Activated CD4-positive, alpha-beta T cell treated with anti-CD3 and anti-CD28 coated beads, Interleukin-2, amount 10 ng/mL, durations not matched to agents 24 days and 14 days (primary cell): ENCODE data around the gene ZNF219. TPM values are rescaled to one million over a fixed set of nuclear protein-coding genes. Genes with fewer than 3 reads are reported as not detected.

Experiments used
- DNase-seq: peaks from one replicate; pipeline ENCODE4 v3.0.0; 2022
- H3K27ac Mint-ChIP-seq: one replicate; pipeline ENCODE4 v1.8.0; 2022; ENCODE audit warnings: mild to moderate bottlenecking, mixed read lengths
- H3K27me3 Mint-ChIP-seq: one replicate; pipeline ENCODE4 v1.8.0; 2022; ENCODE audit warnings: mixed read lengths
- H3K36me3 Mint-ChIP-seq: one replicate; pipeline ENCODE4 v1.8.0; 2022; ENCODE audit warnings: low read depth, mild to moderate bottlenecking, mixed read lengths
- H3K4me1 Mint-ChIP-seq: one replicate; pipeline ENCODE4 v1.8.0; 2021; ENCODE audit warnings: mixed read lengths
- H3K4me3 Mint-ChIP-seq: one replicate; pipeline ENCODE4 v1.8.0; 2022; ENCODE audit warnings: mild to moderate bottlenecking, moderate library complexity, mixed read lengths
- H3K9me3 Mint-ChIP-seq: one replicate; pipeline ENCODE4 v1.8.0; 2021; ENCODE audit warnings: mixed read lengths
- intact Hi-C: fragments of 100-400 bp; cut with micrococcal nuclease; formaldehyde crosslinking; loops from one replicate; pipeline ENCODE4 v1.15.1; 2023
- total RNA-seq: library from RNA; stranded (reverse); gene quantifications from 2 replicates; pipeline ENCODE4 v1.2.3, GENCODE V29; 2022

ZNF219 gene
- total RNA-seq, 1 donor from 2014 or later = 8.3 TPM

GRCh38 chr14:21059842-21060613, 38.4 kb downstream of the ZNF219 start:
- no peak overlapping the region for H3K4me3 Mint-ChIP-seq
- H3K36me3 Mint-ChIP-seq = no peaks in the 10 kb centered on the region
- no peak for DNase-seq
- H3K9me3 Mint-ChIP-seq = no peaks in the 10 kb centered on the region
- no peak overlapping the region for H3K27ac Mint-ChIP-seq
- intact Hi-C loops = no loop called here
- H3K27me3 Mint-ChIP-seq = peaks cover 28% of the 10 kb centered on the region
- no peaks in the 10 kb centered on the region for H3K4me1 Mint-ChIP-seq

GRCh38 chr14:21058903-21059302, 39.6 kb downstream of the ZNF219 start:
- intact Hi-C loops = no loop called here
- DNase-seq = no peak
- no peaks in the 10 kb centered on the region for H3K36me3 Mint-ChIP-seq
- peaks cover 3% of the 10 kb centered on the region for H3K4me1 Mint-ChIP-seq
- no peak overlapping the region for H3K4me3 Mint-ChIP-seq
- H3K27ac Mint-ChIP-seq = no peak overlapping the region
- H3K27me3 Mint-ChIP-seq = peaks cover 27% of the 10 kb centered on the region
- H3K9me3 Mint-ChIP-seq = no peaks in the 10 kb centered on the region

GRCh38 chr14:21057803-21058675, 40.4 kb downstream of the ZNF219 start, which contains the start of gene RNASE8:
TSS of gene RNASE8 (plus strand) at chr14:21057822. CDS start at chr14:21057893, 71 bp downstream.
- Mint-ChIP-seq H3K36me3 (no peaks in the 10 kb centered on the region), H3K4me1 (peaks cover 3% of the 10 kb centered on the region), H3K27me3 (peaks cover 20% of the 10 kb centered on the region), H3K9me3 (no peaks in the 10 kb centered on the region), H3K4me3 (no peak within 1 kb of the TSS), H3K27ac (no peak within 1 kb of the TSS)
- intact Hi-C loops = no loop called here
- DNase-seq = no peak

GRCh38 chr14:21056520-21057163, 41.8 kb downstream of the ZNF219 start:
- intact Hi-C loops = no loop called here
- Mint-ChIP-seq H3K9me3 (no peaks in the 10 kb centered on the region), H3K36me3 (no peaks in the 10 kb centered on the region), H3K27ac (no peak overlapping the region), H3K4me3 (no peak overlapping the region), H3K27me3 (peaks cover 12% of the 10 kb centered on the region), H3K4me1 (peaks cover 3% of the 10 kb centered on the region)
- no peak for DNase-seq

- no peak overlapping the region for H3K27ac Mint-ChIP-seq
- H3K9me3 Mint-ChIP-seq = no peaks in the 10 kb centered on the region
- peaks cover 8% of the 10 kb centered on the region for H3K27me3 Mint-ChIP-seq
- H3K4me1 Mint-ChIP-seq = peaks cover 3% of the 10 kb centered on the region
- DNase-seq = no peak
- no peaks in the 10 kb centered on the region for H3K36me3 Mint-ChIP-seq
- intact Hi-C loops = no loop called here
- H3K4me3 Mint-ChIP-seq = no peak overlapping the region
Observed at GRCh38 chr14:21055432-21056117, 42.9 kb downstream of the ZNF219 start.

DNA sequence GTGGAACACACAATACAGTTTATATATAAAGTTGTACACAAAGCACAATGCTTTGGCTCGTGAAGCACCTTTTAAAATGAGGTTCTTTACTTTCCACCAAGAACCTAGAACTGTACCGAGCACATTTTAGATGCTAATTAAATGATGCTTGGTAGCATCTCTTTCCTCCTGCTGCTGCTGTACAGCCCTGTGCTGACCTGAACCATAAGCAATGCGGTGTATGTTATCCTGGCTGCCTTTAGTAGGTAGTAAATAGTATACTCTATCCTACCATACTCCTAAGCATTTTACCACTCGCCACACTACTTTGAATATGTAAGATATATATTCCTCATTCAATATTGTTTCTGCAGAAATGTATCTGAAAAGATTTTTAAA, 43.7 kb downstream of the ZNF219 start:
- Mint-ChIP-seq H3K27me3 (peaks cover 5% of the 10 kb centered on the region), H3K4me1 (peaks cover 3% of the 10 kb centered on the region), H3K9me3 (no peaks in the 10 kb centered on the region), H3K4me3 (no peak overlapping the region), H3K36me3 (no peaks in the 10 kb centered on the region), H3K27ac (no peak overlapping the region)
- intact Hi-C loops = no loop called here
- no peak for DNase-seq

GRCh38 chr14:21054123-21054767, 44.2 kb downstream of the ZNF219 start:
- Mint-ChIP-seq H3K4me3 (no peak overlapping the region), H3K36me3 (no peaks in the 10 kb centered on the region), H3K27me3 (peaks cover 5% of the 10 kb centered on the region), H3K9me3 (no peaks in the 10 kb centered on the region), H3K27ac (no peak overlapping the region), H3K4me1 (peaks cover 3% of the 10 kb centered on the region)
- intact Hi-C loops = no loop called here
- DNase-seq = no peak

DNA sequence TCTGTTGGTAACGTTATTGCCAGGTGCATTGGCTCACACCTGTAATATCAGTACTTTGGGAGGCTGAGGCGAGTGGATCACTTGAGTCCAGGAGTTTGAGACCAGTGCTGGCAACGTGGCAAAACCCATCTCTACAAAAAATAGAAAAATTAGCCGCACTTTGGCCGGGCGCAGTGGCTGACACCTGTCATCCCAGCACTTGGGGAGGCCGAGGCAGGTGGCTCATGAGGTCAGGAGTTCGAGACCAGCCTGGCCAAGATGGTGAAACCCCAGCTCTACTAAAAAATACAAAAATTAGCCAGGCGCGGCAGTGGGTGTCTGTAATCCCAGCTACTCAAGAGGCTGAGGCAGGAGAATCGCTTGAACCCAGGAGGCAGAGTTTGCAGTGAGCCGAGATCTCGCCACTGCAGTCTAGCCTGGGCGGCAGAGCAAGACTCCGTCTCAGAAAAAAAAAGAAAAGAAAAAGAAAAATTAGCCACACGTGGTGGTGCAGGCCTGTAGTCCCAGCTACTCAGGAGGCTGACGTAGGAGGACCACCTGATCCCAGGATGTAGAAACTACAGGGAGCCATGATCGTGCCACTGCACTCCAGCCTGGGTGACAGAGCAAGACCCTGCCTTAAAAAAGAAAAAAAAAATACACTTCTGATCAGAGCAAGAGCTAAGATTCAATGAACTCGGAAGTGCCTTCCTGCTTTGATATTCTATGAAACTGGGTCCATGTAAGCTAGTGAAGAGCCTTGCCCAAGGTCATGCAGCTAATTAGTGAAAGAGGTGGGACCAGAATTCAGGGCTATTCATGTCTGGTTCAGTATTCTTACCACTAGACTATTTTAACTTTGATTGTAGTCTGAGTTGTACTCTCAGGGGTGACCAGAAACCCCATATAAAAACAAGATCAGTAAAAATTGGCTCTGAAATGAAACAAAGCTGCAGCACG, 45.0 kb downstream of the ZNF219 start:
- no peaks in the 10 kb centered on the region for H3K9me3 Mint-ChIP-seq
- no peak overlapping the region for H3K4me3 Mint-ChIP-seq
- no peak overlapping the region for H3K27ac Mint-ChIP-seq
- H3K27me3 Mint-ChIP-seq = peaks cover 5% of the 10 kb centered on the region
- intact Hi-C loops = no loop called here
- no peak for DNase-seq
- H3K36me3 Mint-ChIP-seq = no peaks in the 10 kb centered on the region
- H3K4me1 Mint-ChIP-seq = peaks cover 3% of the 10 kb centered on the region

GRCh38 chr14:21050597-21050996, 47.9 kb downstream of the ZNF219 start:
- H3K4me3 Mint-ChIP-seq = no peak overlapping the region
- H3K27ac Mint-ChIP-seq = no peak overlapping the region

DNA sequence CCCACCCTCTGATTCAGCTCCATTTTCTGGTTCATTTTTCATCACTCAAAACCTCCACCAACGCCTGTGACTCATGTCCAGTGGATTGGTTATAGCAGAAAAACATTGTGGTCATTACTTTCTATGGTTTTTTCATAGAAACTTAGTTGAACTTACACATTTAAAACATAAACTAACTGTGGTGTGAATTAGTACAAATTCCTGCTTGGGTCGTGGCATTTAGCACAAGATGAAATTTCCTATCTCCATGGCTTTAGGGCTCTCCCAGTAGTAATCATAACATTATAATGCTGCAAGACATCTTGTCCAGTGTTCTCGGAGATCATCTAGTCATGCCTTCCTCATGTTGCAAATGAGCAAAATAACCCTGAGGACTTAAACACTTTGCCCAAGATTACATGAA, 49.2 kb downstream of the ZNF219 start:
- Mint-ChIP-seq H3K27ac (no peak overlapping the region), H3K27me3 (peaks cover 26% of the 10 kb centered on the region), H3K36me3 (no peaks in the 10 kb centered on the region), H3K4me3 (no peak overlapping the region), H3K4me1 (peaks cover 3% of the 10 kb centered on the region), H3K9me3 (no peaks in the 10 kb centered on the region)
- no peak for DNase-seq
- intact Hi-C loops = no loop called here

More at GRCh38 chr14:21050597-21050996, 47.9 kb downstream of the ZNF219 start:
- Mint-ChIP-seq H3K9me3 (no peaks in the 10 kb centered on the region), H3K36me3 (no peaks in the 10 kb centered on the region), H3K4me1 (peaks cover 3% of the 10 kb centered on the region), H3K27me3 (peaks cover 13% of the 10 kb centered on the region)
- no peak for DNase-seq
- intact Hi-C loops = no loop called here

- peaks cover 28% of the 10 kb centered on the region for H3K27me3 Mint-ChIP-seq
- no peak overlapping the region for H3K27ac Mint-ChIP-seq
- H3K4me3 Mint-ChIP-seq = no peak overlapping the region
- H3K4me1 Mint-ChIP-seq = no peaks in the 10 kb centered on the region
- intact Hi-C loops = no loop called here
- H3K36me3 Mint-ChIP-seq = no peaks in the 10 kb centered on the region
- H3K9me3 Mint-ChIP-seq = no peaks in the 10 kb centered on the region
- DNase-seq = no peak
Observed at GRCh38 chr14:21048638-21049037, 49.8 kb downstream of the ZNF219 start.

DNA sequence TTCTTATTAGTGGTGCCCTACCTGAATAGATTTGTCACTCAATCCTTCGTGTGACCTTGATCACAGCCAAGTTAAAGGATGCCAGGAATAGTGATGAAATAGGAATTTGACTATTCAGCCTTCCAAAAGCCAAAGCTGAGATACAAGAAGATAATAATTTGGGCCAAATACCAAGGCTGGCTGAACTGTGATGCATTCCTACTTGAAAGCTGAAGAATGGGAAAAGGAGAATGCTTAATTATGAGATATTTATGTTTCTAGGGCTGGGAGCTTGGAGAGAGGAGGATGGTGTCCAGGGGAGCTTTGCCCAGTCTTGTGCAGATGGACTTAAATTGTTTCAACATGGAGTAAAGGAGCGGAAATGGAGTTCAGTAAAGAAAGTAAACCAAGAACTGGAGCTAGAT, 51.1 kb downstream of the ZNF219 start:
- H3K9me3 Mint-ChIP-seq = no peaks in the 10 kb centered on the region
- peaks cover 36% of the 10 kb centered on the region for H3K27me3 Mint-ChIP-seq
- no peak overlapping the region for H3K4me3 Mint-ChIP-seq
- no peak overlapping the region for H3K27ac Mint-ChIP-seq
- H3K36me3 Mint-ChIP-seq = no peaks in the 10 kb centered on the region
- no peak for DNase-seq
- intact Hi-C loops = no loop called here
- no peaks in the 10 kb centered on the region for H3K4me1 Mint-ChIP-seq
